WI38 (cell line): ENCODE measurements around the gene CHCHD10.

ENCODE experiments used
- H3K4me3 ChIP-seq: 2 replicates; pipeline ENCODE4 v1.5.1; 2011; ENCODE audit warnings: low read depth, mild to moderate bottlenecking, control low read depth, low read length
- CTCF ChIP-seq: IDR thresholded peaks from 2 replicates; pipeline ENCODE4 v1.5.1; 2012; ENCODE audit warnings: low read depth, mild to moderate bottlenecking, control low read depth, low read length

The CHCHD10 gene

GRCh38 chr22:23767673-23768548, at the start of gene CHCHD10:
CHCHD10 (minus strand) TSS chr22:23767972; CDS start chr22:23767874, 98 bp downstream.
- peak within 1 kb of the TSS; percentile 58 for H3K4me3 ChIP-seq
- TF ChIP-seq CTCF = peak; percentile 77

- H3K4me3 ChIP-seq = no peak overlapping the region
- no peak for TF ChIP-seq CTCF
These were observed 49.4 kb upstream of the CHCHD10 start for GRCh38 chr22:23817146-23817545.

GRCh38 chr22:23816156-23816976, 48.6 kb upstream of the CHCHD10 start:
- no peak overlapping the region for H3K4me3 ChIP-seq
- TF ChIP-seq CTCF = no peak

- TF ChIP-seq CTCF = no peak
- H3K4me3 ChIP-seq = no peak overlapping the region
These were observed 47.9 kb upstream of the CHCHD10 start for GRCh38 chr22:23815541-23816155.

- no peak for TF ChIP-seq CTCF
- no peak overlapping the region for H3K4me3 ChIP-seq
These were observed 44.6 kb upstream of the CHCHD10 start for GRCh38 chr22:23812378-23812777.

- TF ChIP-seq CTCF = no peak
- H3K4me3 ChIP-seq = no peak overlapping the region
These were observed 39.1 kb upstream of the CHCHD10 start for GRCh38 chr22:23806837-23807236.
